B cell (primary cell): Measurements from ENCODE around the gene PSMD5. TPM values are rescaled to one million over a fixed set of nuclear protein-coding genes. Genes with fewer than 3 reads are reported as not detected.

Experiments
- ATAC-seq: fragments of 200-7000 bp; cut with Tn5 transposase; one replicate; pipeline ENCODE4 v1.10.0; 2021; ENCODE audit warnings: low read depth, mild to moderate bottlenecking, moderate number of reproducible peaks, moderate library complexity
- CTCF ChIA-PET: fragments of 350-600 bp; sonication (Branson Sonifier 250); formaldehyde crosslinking; loops from one replicate; lab custom pipeline; 2021; ENCODE audit warnings: antibody characterized with exemption, inconsistent platforms; lab: Charles Lee
- POLR2A ChIA-PET: fragments of 350-600 bp; sonication (Branson Sonifier 250); formaldehyde crosslinking; loops from one replicate; lab custom pipeline; 2021; ENCODE audit warnings: antibody characterized with exemption; lab: Charles Lee
- DNase-seq: peaks from one replicate; pipeline ENCODE4 v3.0.0; 2013
- H2AFZ ChIP-seq: 2 replicates; pipeline ENCODE4 v1.6.1; 2012; ENCODE audit warnings: mild to moderate bottlenecking, low read depth, low read length; ENCODE audit not compliant: insufficient read depth, poor library complexity, severe bottlenecking
- H3K27ac ChIP-seq, 2 donors: 1 replicate in 1 of 2; 2 replicates in 1 of 2; pipeline ENCODE4 v1.5.1; 2012 to 2013; ENCODE audit warnings: low read length in 2 of 2, mild to moderate bottlenecking in 2 of 2, moderate library complexity in 1 of 2
- H3K27me3 ChIP-seq, 4 experiments: fragments of 200-600 bp in 1 of 4; sonication (generic) in 1 of 4; replicated peaks in 1 of 4; 1 replicate in 2 of 4; 2 replicates in 2 of 4; pipeline versions ENCODE4 v1.6.1 to v1.7.0; 2013 to 2016; ENCODE audit warnings: low read length in 3 of 4, mild to moderate bottlenecking in 2 of 4, mixed read lengths in 1 of 4, moderate library complexity in 1 of 4; ENCODE audit not compliant: insufficient read depth in 4 of 4, control insufficient read depth in 3 of 4; ENCODE audit errors: control extremely low read depth in 1 of 4
- H3K36me3 ChIP-seq, 2 experiments: replicated peaks in 1 of 2; 1 replicate in 1 of 2; 2 replicates in 1 of 2; pipeline versions ENCODE4 v1.6.1 to v1.7.1; 2013; ENCODE audit warnings: low read length in 1 of 2; ENCODE audit not compliant: insufficient read depth in 2 of 2, control insufficient read depth in 1 of 2; ENCODE audit errors: control extremely low read depth in 1 of 2, extremely low read depth in 1 of 2
- H3K4me1 ChIP-seq, 2 donors: fragments of 200-600 bp in 1 of 2; sonication (generic) in 1 of 2; 1 replicate in 1 of 2; 2 replicates in 1 of 2; pipeline versions ENCODE4 v1.5.1 to v1.6.1; 2013 to 2017; ENCODE audit warnings: low read length in 2 of 2; ENCODE audit not compliant: control insufficient read depth in 2 of 2, insufficient read depth in 2 of 2
- H3K4me2 ChIP-seq: replicated peaks from 2 replicates; pipeline ENCODE3; 2012; ENCODE audit warnings: mild to moderate bottlenecking, low read depth, low read length; ENCODE audit not compliant: poor library complexity, severe bottlenecking
- H3K4me3 ChIP-seq, 5 experiments: fragments of 200-600 bp in 1 of 5; sonication (generic) in 1 of 5; 1 replicate in 3 of 5; 2 replicates in 2 of 5; pipeline versions ENCODE4 v1.5.1 to v1.7.0; 2011 to 2016; ENCODE audit warnings: low read length in 4 of 5, mild to moderate bottlenecking in 4 of 5, low read depth in 2 of 5, control low read depth in 1 of 5, moderate library complexity in 1 of 5; ENCODE audit not compliant: insufficient read depth in 1 of 5; ENCODE audit errors: control extremely low read depth in 1 of 5, extremely low read depth in 1 of 5
- H3K79me2 ChIP-seq: fragments of 200-600 bp; sonication (generic); one replicate; pipeline ENCODE4 v1.6.0; 2016; ENCODE audit warnings: low read length; ENCODE audit not compliant: control insufficient read depth, insufficient read depth
- H3K9ac ChIP-seq: fragments of 200-600 bp; sonication (generic); 2 replicates; pipeline ENCODE4 v1.6.1; 2017; ENCODE audit warnings: mild to moderate bottlenecking, low read length, moderate library complexity
- H3K9me3 ChIP-seq, 3 donors: one replicate each; pipeline versions ENCODE4 v1.6.1 to v1.7.1; 2013; ENCODE audit warnings: low read length in 2 of 3; ENCODE audit not compliant: control insufficient read depth in 2 of 3, insufficient read depth in 1 of 3; ENCODE audit errors: control extremely low read depth in 1 of 3
- H4K20me1 ChIP-seq: 2 replicates; pipeline ENCODE4 v1.6.0; 2012; ENCODE audit warnings: mild to moderate bottlenecking, low read length; ENCODE audit not compliant: insufficient read depth, control insufficient read depth, poor library complexity, severe bottlenecking
- H3K27ac Mint-ChIP-seq: one replicate; pipeline ENCODE4 v1.8.0; 2021; ENCODE audit warnings: mixed read lengths
- H3K27me3 Mint-ChIP-seq: one replicate; pipeline ENCODE4 v1.8.0; 2021; ENCODE audit warnings: mixed read lengths
- H3K4me1 Mint-ChIP-seq: one replicate; pipeline ENCODE4 v1.8.0; 2021; ENCODE audit warnings: mixed read lengths
- H3K4me3 Mint-ChIP-seq: one replicate; pipeline ENCODE4 v1.8.0; 2021; ENCODE audit warnings: mixed read lengths
- H3K9me3 Mint-ChIP-seq: one replicate; pipeline ENCODE4 v1.8.0; 2022; ENCODE audit warnings: mixed read lengths; ENCODE audit not compliant: insufficient read depth
- EZH2 ChIP-seq: IDR thresholded peaks from 2 replicates; pipeline ENCODE4 v1.6.1; 2012; ENCODE audit warnings: borderline replicate concordance, low read depth, mild to moderate bottlenecking, moderate library complexity, low read length; ENCODE audit not compliant: insufficient read depth, poor library complexity, severe bottlenecking
- WGBS: methylation state at CpG from one replicate; pipeline ENCODE4 v1.1.5; 2013; ENCODE audit warnings: missing lambda C conversion rate; ENCODE audit not compliant: insufficient coverage; 5-methylcytosine and 5-hydroxymethylcytosine counted together
- intact Hi-C: fragments of 100-400 bp; cut with micrococcal nuclease; formaldehyde crosslinking; loops from one replicate; pipeline ENCODE4 v1.10.0; 2022
- polyA plus RNA-seq: library from polyadenylated mRNA; depleted of rRNA; stranded (reverse); fragments of >200 nt; gene quantifications from 2 replicates; pipeline ENCODE4 v1.2.3, GENCODE V29; 2012
- total RNA-seq, 2 donors: library from RNA; stranded (reverse); fragments of 120-200 nt in 1 of 2; gene quantifications; 1 replicate in 1 of 2; 2 replicates in 1 of 2; pipeline versions ENCODE4 v1.2.3 to v1.2.4, GENCODE V29; 2013 to 2022
- TF ChIP-seq, protein P1 (sequence below): fragments of 200-600 bp; IDR thresholded peaks from one replicate; pipeline ENCODE4 v1.8.0; 2022; ENCODE audit warnings: antibody characterized with exemption, mild to moderate bottlenecking

Gene PSMD5
- total and polyA plus RNA-seq, 2 donors (not counting 1 experiment from before 2014, with no cell fraction given), result 7.4 to 25.3 TPM

DNA sequence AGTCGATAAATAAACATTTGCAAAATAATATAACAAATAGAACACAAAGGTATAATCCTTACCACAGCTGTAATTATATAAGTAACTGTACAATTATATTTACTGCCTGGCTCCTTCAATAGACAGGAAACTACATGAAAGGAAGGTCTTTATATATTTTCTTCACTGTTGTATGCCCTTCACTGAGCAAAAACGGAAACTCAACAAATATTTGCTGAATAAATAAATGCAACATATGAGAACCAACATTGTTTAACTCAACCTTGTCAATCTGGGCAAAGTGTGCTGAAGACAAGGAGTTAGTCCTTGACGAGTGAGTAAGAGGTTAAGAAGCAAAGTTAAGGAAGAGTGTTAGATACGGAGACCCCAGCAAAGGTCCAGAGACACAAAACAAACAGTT, 22.6 kb downstream of the PSMD5 start:
- Histone ChIP-seq H3K27me3 (no peaks in the 10 kb centered on the region), H3K4me3 (no peak overlapping the region), H3K36me3 (peaks cover 0 to 53% of the 10 kb centered on the region in 2 experiments), H3K79me2 (no peaks in the 10 kb centered on the region), H3K4me1 (no peaks in the 10 kb centered on the region), H3K9ac (no peak overlapping the region), H3K4me2 (no peak overlapping the region), H4K20me1 (no peaks in the 10 kb centered on the region), H2AFZ (no peak overlapping the region), H3K27ac (no peak overlapping the region), H3K9me3 (no peaks in the 10 kb centered on the region)
- Mint-ChIP-seq H3K4me3 (no peak overlapping the region), H3K27ac (no peak overlapping the region), H3K4me1 (no peaks in the 10 kb centered on the region), H3K27me3 (no peaks in the 10 kb centered on the region), H3K9me3 (no peaks in the 10 kb centered on the region)
- TF ChIP-seq, protein P1, sequence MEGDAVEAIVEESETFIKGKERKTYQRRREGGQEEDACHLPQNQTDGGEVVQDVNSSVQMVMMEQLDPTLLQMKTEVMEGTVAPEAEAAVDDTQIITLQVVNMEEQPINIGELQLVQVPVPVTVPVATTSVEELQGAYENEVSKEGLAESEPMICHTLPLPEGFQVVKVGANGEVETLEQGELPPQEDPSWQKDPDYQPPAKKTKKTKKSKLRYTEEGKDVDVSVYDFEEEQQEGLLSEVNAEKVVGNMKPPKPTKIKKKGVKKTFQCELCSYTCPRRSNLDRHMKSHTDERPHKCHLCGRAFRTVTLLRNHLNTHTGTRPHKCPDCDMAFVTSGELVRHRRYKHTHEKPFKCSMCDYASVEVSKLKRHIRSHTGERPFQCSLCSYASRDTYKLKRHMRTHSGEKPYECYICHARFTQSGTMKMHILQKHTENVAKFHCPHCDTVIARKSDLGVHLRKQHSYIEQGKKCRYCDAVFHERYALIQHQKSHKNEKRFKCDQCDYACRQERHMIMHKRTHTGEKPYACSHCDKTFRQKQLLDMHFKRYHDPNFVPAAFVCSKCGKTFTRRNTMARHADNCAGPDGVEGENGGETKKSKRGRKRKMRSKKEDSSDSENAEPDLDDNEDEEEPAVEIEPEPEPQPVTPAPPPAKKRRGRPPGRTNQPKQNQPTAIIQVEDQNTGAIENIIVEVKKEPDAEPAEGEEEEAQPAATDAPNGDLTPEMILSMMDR, result no peak
- TF ChIP-seq EZH2, result no peak
- ATAC-seq (no peak), DNase-seq (no peak)
- ChIA-PET POLR2A (no interaction called here), CTCF (no interaction called here)
- WGBS, result 100% methylated on average over 2 of the region's 4 CpGs
- intact Hi-C loops, result no loop called here

DNA sequence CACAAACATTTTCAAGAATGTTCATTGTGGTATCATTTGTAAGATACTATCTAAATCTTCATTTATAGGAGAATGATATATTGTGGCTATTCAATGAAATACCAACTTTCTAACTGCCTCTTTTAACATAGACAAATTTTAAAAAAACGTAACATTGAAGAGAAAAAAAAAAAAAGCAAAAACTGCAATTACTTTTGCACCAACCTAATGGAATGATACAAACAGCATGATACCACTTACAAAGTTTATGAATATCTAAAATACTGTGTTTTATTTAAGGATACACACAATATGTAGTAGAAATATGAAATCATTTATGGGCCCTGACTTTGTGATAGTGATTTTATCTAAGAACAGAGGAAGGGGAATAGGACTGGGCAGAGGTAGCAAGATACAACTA, 24.1 kb downstream of the PSMD5 start:
- WGBS, result no CpG with 5 or more reads among the region's 1 CpG
- CTCF ChIA-PET, result no interaction called here
- TF ChIP-seq EZH2, result no peak
- TF ChIP-seq, protein P1, result no peak
- Mint-ChIP-seq H3K27me3 (no peaks in the 10 kb centered on the region), H3K4me3 (no peak overlapping the region), H3K4me1 (no peaks in the 10 kb centered on the region), H3K27ac (no peak overlapping the region), H3K9me3 (no peaks in the 10 kb centered on the region)
- H3K4me3 ChIP-seq, result no peak overlapping the region
- no peak overlapping the region for H2AFZ ChIP-seq
- no peaks in the 10 kb centered on the region for H3K27me3 ChIP-seq
- POLR2A ChIA-PET, result no interaction called here
- H3K9me3 ChIP-seq, result no peaks in the 10 kb centered on the region
- intact Hi-C loops, result no loop called here
- no peak for DNase-seq
- no peak overlapping the region for H3K27ac ChIP-seq
- no peaks in the 10 kb centered on the region for H3K79me2 ChIP-seq
- ATAC-seq, result no peak
- peaks cover 0 to 39% of the 10 kb centered on the region in 2 experiments for H3K36me3 ChIP-seq
- no peak overlapping the region for H3K4me2 ChIP-seq
- H3K9ac ChIP-seq, result no peak overlapping the region
- H4K20me1 ChIP-seq, result no peaks in the 10 kb centered on the region
- no peaks in the 10 kb centered on the region for H3K4me1 ChIP-seq
